Natural killer cell (primary cell): ENCODE measurements around the gene GPR15LG. TPM values are rescaled to one million over a fixed set of nuclear protein-coding genes. Genes with fewer than 3 reads are reported as not detected.

Source experiments
- ATAC-seq, 3 donors: fragments of 150-1000 bp in 2 of 3; fragments of 200-7000 bp in 1 of 3; cut with Tn5 transposase; 1 replicate in 1 of 3; 2 replicates in 2 of 3; pipeline ENCODE4 v1.10.0; 2021; ENCODE audit warnings: mild to moderate bottlenecking in 2 of 3, moderate library complexity in 2 of 3
- DNase-seq, 2 donors: peaks; one replicate each; pipeline versions ENCODE4 v3.0.0 to v3.0.0-alpha.2; 2013 to 2021; ENCODE audit warnings: mixed read lengths in 1 of 2
- H3K27ac ChIP-seq: one replicate; pipeline ENCODE4 v1.5.1; 2013; ENCODE audit warnings: mild to moderate bottlenecking, low read length
- H3K27me3 ChIP-seq: one replicate; pipeline ENCODE4 v1.6.1; 2013; ENCODE audit warnings: low read length; ENCODE audit not compliant: control insufficient read depth, insufficient read depth
- H3K36me3 ChIP-seq: one replicate; pipeline ENCODE4 v1.6.1; 2013; ENCODE audit warnings: low read length; ENCODE audit not compliant: control insufficient read depth, insufficient read depth
- H3K4me1 ChIP-seq: one replicate; pipeline ENCODE4 v1.6.1; 2013; ENCODE audit warnings: low read length; ENCODE audit not compliant: control insufficient read depth, insufficient read depth
- H3K4me3 ChIP-seq: one replicate; pipeline ENCODE4 v1.5.1; 2013; ENCODE audit warnings: low read length
- H3K9me3 ChIP-seq: one replicate; pipeline ENCODE4 v1.6.1; 2013; ENCODE audit warnings: low read length; ENCODE audit not compliant: control insufficient read depth, insufficient read depth
- H3K27ac Mint-ChIP-seq, 2 donors: one replicate each; pipeline ENCODE4 v1.8.0; 2022; ENCODE audit warnings: mild to moderate bottlenecking in 2 of 2, mixed read lengths in 2 of 2, moderate library complexity in 1 of 2
- H3K27me3 Mint-ChIP-seq, 2 donors: one replicate each; pipeline ENCODE4 v1.8.0; 2022; ENCODE audit warnings: low read depth in 2 of 2, mixed read lengths in 2 of 2
- H3K36me3 Mint-ChIP-seq: one replicate; pipeline ENCODE4 v1.8.0; 2022; ENCODE audit warnings: mixed read lengths
- H3K4me1 Mint-ChIP-seq, 2 donors: one replicate each; pipeline ENCODE4 v1.8.0; 2022; ENCODE audit warnings: mixed read lengths in 2 of 2
- H3K4me3 Mint-ChIP-seq: one replicate; pipeline ENCODE4 v1.8.0; 2022; ENCODE audit warnings: mild to moderate bottlenecking, moderate library complexity, mixed read lengths
- H3K9me3 Mint-ChIP-seq, 2 donors: one replicate each; pipeline ENCODE4 v1.8.0; 2022; ENCODE audit warnings: mixed read lengths in 2 of 2
- WGBS: methylation state at CpG from one replicate; pipeline ENCODE4 v1.1.7; 2013; ENCODE audit warnings: missing lambda C conversion rate; ENCODE audit not compliant: insufficient coverage; 5-methylcytosine and 5-hydroxymethylcytosine counted together
- intact Hi-C: fragments of 100-400 bp; cut with micrococcal nuclease; formaldehyde crosslinking; loops from one replicate; pipeline ENCODE4 v1.14.2; 2022
- total RNA-seq, 4 donors: library from RNA; stranded (reverse); fragments of 120-200 nt in 1 of 4; gene quantifications; one replicate each; pipeline versions ENCODE4 v1.2.3 to v1.2.4, GENCODE V29; 2013 to 2022
- TF ChIP-seq, protein P1 (sequence below): fragments of 200-600 bp; IDR thresholded peaks from one replicate; pipeline ENCODE4 v1.8.0; 2022; ENCODE audit warnings: antibody characterized with exemption

GPR15LG gene
- total RNA-seq, 3 donors from 2014 or later (not counting 1 experiment from before 2014, with no cell fraction given), result not detected

DNA sequence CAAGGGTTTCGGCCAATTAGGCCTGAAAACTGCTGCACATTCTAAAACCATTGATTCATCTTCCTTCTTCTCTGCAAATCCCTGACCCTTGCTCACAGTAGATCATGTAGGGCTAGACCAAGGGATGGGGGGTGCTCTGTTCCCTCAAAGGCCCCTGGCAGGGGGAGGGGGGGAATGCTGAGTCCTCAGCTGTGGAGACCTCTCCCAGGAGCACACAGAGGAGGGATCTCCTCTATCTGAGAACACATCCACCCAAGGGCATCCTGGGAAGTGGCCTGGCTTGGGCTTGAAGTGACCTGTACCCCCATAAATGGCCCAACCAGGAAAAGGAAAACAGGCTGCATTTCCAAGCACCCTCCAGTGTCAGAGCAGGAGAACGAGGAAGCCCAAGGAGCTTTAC, 19.7 kb downstream of the GPR15LG start:
- no peaks in the 10 kb centered on the region for H3K36me3 Mint-ChIP-seq
- H3K4me3 Mint-ChIP-seq, result no peak overlapping the region
- TF ChIP-seq, protein P1, sequence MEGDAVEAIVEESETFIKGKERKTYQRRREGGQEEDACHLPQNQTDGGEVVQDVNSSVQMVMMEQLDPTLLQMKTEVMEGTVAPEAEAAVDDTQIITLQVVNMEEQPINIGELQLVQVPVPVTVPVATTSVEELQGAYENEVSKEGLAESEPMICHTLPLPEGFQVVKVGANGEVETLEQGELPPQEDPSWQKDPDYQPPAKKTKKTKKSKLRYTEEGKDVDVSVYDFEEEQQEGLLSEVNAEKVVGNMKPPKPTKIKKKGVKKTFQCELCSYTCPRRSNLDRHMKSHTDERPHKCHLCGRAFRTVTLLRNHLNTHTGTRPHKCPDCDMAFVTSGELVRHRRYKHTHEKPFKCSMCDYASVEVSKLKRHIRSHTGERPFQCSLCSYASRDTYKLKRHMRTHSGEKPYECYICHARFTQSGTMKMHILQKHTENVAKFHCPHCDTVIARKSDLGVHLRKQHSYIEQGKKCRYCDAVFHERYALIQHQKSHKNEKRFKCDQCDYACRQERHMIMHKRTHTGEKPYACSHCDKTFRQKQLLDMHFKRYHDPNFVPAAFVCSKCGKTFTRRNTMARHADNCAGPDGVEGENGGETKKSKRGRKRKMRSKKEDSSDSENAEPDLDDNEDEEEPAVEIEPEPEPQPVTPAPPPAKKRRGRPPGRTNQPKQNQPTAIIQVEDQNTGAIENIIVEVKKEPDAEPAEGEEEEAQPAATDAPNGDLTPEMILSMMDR, result no peak
- Histone ChIP-seq H3K9me3 (no peaks in the 10 kb centered on the region), H3K36me3 (no peaks in the 10 kb centered on the region), H3K4me1 (peaks cover 59% of the 10 kb centered on the region), H3K4me3 (no peak overlapping the region), H3K27ac (no peak overlapping the region), H3K27me3 (no peaks in the 10 kb centered on the region)
- WGBS, result 99% methylated on average over 2 of the region's 2 CpGs
- DNase-seq (no peak), ATAC-seq (no peak)
- intact Hi-C loops, result no loop called here
- H3K4me1 Mint-ChIP-seq, result peaks cover 12 to 30% of the 10 kb centered on the region in 2 donors
- no peaks in the 10 kb centered on the region for H3K27me3 Mint-ChIP-seq
- H3K9me3 Mint-ChIP-seq, result no peaks in the 10 kb centered on the region
- H3K27ac Mint-ChIP-seq, result peak overlapping the region in 1 of 2 donors; percentile 76

DNA sequence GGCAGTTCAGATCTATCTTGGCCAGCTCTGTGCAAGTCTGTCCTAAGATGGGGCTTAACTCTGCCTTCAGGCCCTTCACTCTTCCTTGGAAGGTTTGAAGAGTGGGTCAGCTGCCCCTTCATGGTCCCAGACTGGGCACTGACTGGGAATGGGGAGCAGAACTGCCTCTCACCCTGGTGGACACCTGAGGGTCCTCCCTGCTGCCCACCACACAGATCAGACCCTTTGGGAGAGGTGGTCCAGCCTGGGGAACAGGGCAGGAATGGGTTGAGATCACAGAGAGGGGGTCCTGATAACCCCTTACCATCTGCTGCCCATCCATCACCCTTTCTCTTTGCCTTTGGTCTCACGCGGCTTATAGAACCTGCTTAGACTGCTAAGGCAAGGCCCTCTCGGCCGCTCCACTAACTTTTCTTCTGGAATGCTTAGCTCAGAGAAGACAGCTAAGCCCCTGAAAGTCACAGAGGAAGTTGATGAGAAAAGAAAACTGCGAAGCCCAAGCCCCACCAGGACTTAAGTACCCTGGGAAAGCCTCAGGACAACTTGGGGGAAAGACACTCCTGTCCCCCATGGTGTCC, 20.3 kb downstream of the GPR15LG start:
- TF ChIP-seq, protein P1, result no peak
- no peaks in the 10 kb centered on the region for H3K27me3 ChIP-seq
- H3K36me3 Mint-ChIP-seq, result no peaks in the 10 kb centered on the region
- intact Hi-C loops, result no loop called here
- no peaks in the 10 kb centered on the region for H3K27me3 Mint-ChIP-seq
- no peaks in the 10 kb centered on the region for H3K9me3 Mint-ChIP-seq
- ATAC-seq (no peak), DNase-seq (no peak)
- peak overlapping the region; percentile 43 for H3K4me3 ChIP-seq
- WGBS, result 38% methylated on average over 5 of the region's 5 CpGs
- peaks cover 12 to 27% of the 10 kb centered on the region in 2 donors for H3K4me1 Mint-ChIP-seq
- peak overlapping the region; percentile 80 for H3K4me3 Mint-ChIP-seq
- peak overlapping the region in 1 of 2 donors; percentile 76 for H3K27ac Mint-ChIP-seq
- H3K9me3 ChIP-seq, result no peaks in the 10 kb centered on the region
- H3K27ac ChIP-seq, result no peak overlapping the region
- H3K36me3 ChIP-seq, result no peaks in the 10 kb centered on the region
- peaks cover 53% of the 10 kb centered on the region for H3K4me1 ChIP-seq

DNA sequence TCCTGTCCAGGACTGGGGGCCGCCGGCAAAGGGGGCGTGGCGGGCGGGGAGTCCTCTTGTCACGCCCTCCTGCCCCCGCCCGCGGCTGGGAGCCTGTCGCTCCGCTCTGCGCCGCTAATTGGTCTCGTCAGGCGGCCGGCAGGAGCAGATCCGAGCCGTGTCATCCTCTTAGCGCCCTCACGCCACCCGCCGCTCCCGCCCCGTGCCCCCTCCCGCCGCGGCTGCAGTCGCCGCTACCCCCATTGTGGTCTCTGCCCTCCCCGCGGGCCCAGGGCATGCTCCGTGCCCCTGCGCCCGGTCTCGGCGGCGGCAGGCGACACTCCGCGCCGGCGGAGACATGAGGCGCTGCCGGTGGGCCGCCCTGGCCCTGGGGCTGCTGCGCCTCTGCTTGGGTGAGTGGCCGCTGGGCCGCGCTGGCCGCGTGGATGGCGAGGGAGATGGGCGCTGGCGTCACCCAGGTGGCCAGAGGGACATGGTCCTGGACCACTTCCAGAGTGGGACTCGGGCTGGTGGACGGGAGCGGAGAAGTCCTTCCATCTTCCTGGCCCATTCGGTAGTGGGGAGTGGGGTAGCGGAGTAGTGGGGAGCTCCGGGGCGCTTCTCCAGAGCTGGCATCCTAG, 20.9 kb downstream of the GPR15LG start, which contains the start of gene CDHR1:
TSS of gene CDHR1 (plus strand) at position 114 of the 620 bp plus-strand sequence. CDS start at position 338, 224 bp downstream.
- Histone ChIP-seq H3K27ac (no peak within 1 kb of the TSS), H3K36me3 (no peaks in the 10 kb centered on the region), H3K4me3 (peak within 1 kb of the TSS; percentile 50), H3K27me3 (no peaks in the 10 kb centered on the region), H3K9me3 (no peaks in the 10 kb centered on the region), H3K4me1 (peaks cover 47% of the 10 kb centered on the region)
- no peaks in the 10 kb centered on the region for H3K9me3 Mint-ChIP-seq
- ATAC-seq (peak; percentile 81 to 95 (median 91)), DNase-seq (peak; percentile 57 to 70)
- WGBS, result under 1% methylated on average over 61 of the region's 61 CpGs
- TF ChIP-seq, protein P1, result no peak
- no peaks in the 10 kb centered on the region for H3K27me3 Mint-ChIP-seq
- no peaks in the 10 kb centered on the region for H3K36me3 Mint-ChIP-seq
- intact Hi-C loops, result no loop called here
- H3K27ac Mint-ChIP-seq, result peak within 1 kb of the TSS in 1 of 2 donors; percentile 76
- H3K4me1 Mint-ChIP-seq, result peaks cover 12 to 25% of the 10 kb centered on the region in 2 donors
- peak within 1 kb of the TSS; percentile 80 for H3K4me3 Mint-ChIP-seq
